GM23338 (cell line): Measurements from ENCODE around the gene SH3BP5. TPM values are rescaled to one million over a fixed set of nuclear protein-coding genes. Genes with fewer than 3 reads are reported as not detected.

Source experiments
- ATAC-seq: fragments of 200-7000 bp; cut with Tn5 transposase; 3 replicates; pipeline ENCODE4 v1.9.1; 2020
- DNase-seq: peaks from one replicate; pipeline ENCODE4 v3.0.0-alpha.2; 2015; ENCODE audit warnings: low spot score
- H2AFZ ChIP-seq: fragments of 200-600 bp; sonication (generic); 2 replicates; pipeline ENCODE4 v1.8.0; 2016; ENCODE audit warnings: antibody characterized with exemption, mild to moderate bottlenecking, moderate library complexity
- H3F3A ChIP-seq: fragments of 200-600 bp; sonication (generic); replicated peaks from 2 replicates; pipeline ENCODE4 v1.8.0; 2017; ENCODE audit warnings: antibody characterized with exemption, mixed run types, low read depth
- H3K27ac ChIP-seq: fragments of 200-600 bp; sonication (generic); 2 replicates; pipeline ENCODE4 v1.6.1; 2016; ENCODE audit warnings: low read depth
- H3K27me3 ChIP-seq: fragments of 200-600 bp; sonication (generic); 2 replicates; pipeline ENCODE4 v1.8.0; 2016; ENCODE audit warnings: mild to moderate bottlenecking, mixed run types, moderate library complexity; ENCODE audit not compliant: insufficient read depth
- H3K36me3 ChIP-seq: fragments of 200-600 bp; sonication (generic); 2 replicates; pipeline ENCODE4 v1.8.0; 2016; ENCODE audit warnings: mild to moderate bottlenecking; ENCODE audit not compliant: insufficient read depth
- H3K4me1 ChIP-seq: fragments of 200-600 bp; sonication (generic); 2 replicates; pipeline ENCODE4 v1.8.0; 2016; ENCODE audit warnings: mild to moderate bottlenecking, moderate library complexity; ENCODE audit not compliant: insufficient read depth
- H3K4me2 ChIP-seq: fragments of 200-600 bp; sonication (generic); 2 replicates; pipeline ENCODE4 v1.7.1; 2017; ENCODE audit warnings: mixed run types
- H3K4me3 ChIP-seq: fragments of 200-600 bp; sonication (generic); 2 replicates; pipeline ENCODE4 v1.6.1; 2016; ENCODE audit warnings: mixed run types
- H3K79me2 ChIP-seq: fragments of 200-600 bp; sonication (generic); replicated peaks from 2 replicates; pipeline ENCODE4 v1.8.0; 2017; ENCODE audit warnings: mild to moderate bottlenecking; ENCODE audit not compliant: insufficient read depth
- H3K9me2 ChIP-seq: fragments of 200-600 bp; sonication (generic); 2 replicates; pipeline ENCODE4 v1.8.0; 2017; ENCODE audit not compliant: insufficient read depth
- H4K20me1 ChIP-seq: fragments of 200-600 bp; sonication (generic); replicated peaks from 2 replicates; pipeline ENCODE4 v1.8.0; 2017; ENCODE audit warnings: mild to moderate bottlenecking; ENCODE audit not compliant: insufficient read depth
- H3K27ac Mint-ChIP-seq: 2 replicates; pipeline ENCODE4 v1.8.0; 2020; ENCODE audit warnings: inconsistent platforms, mild to moderate bottlenecking, moderate library complexity, mixed read lengths
- H3K27me3 Mint-ChIP-seq: 3 replicates; pipeline ENCODE4 v1.8.0; 2022; ENCODE audit warnings: low read depth, mild to moderate bottlenecking, moderate library complexity, mixed read lengths, inconsistent platforms; ENCODE audit not compliant: insufficient read depth, poor library complexity
- H3K36me3 Mint-ChIP-seq: 3 replicates; pipeline ENCODE4 v1.8.0; 2021; ENCODE audit warnings: low read depth, mild to moderate bottlenecking, inconsistent platforms, moderate library complexity, mixed read lengths
- H3K4me1 Mint-ChIP-seq: 3 replicates; pipeline ENCODE4 v1.8.0; 2020; ENCODE audit warnings: mild to moderate bottlenecking, inconsistent platforms, mixed read lengths
- H3K4me3 Mint-ChIP-seq: 3 replicates; pipeline ENCODE4 v1.8.0; 2021; ENCODE audit warnings: moderate library complexity, mild to moderate bottlenecking, inconsistent platforms, mixed read lengths
- H3K9me3 Mint-ChIP-seq: 3 replicates; pipeline ENCODE4 v1.8.0; 2020; ENCODE audit warnings: moderate library complexity, mild to moderate bottlenecking, inconsistent platforms, mixed read lengths
- CREB1 ChIP-seq: fragments of 250-450 bp; sonication (Bioruptor Pico); IDR thresholded peaks from 2 replicates; pipeline ENCODE4 v1.5.0; 2020; ENCODE audit warnings: low read depth, mild to moderate bottlenecking, moderate library complexity
- CTCF ChIP-seq, 2 experiments: fragments of 200-600 bp in 1 of 2; sonication (generic) in 1 of 2; conservative IDR thresholded peaks; 2 replicates each; pipeline versions ENCODE4 v1.5.1 to v1.6.1; 2016 to 2017; ENCODE audit warnings: antibody characterized with exemption in 2 of 2, low read depth in 2 of 2, mild to moderate bottlenecking in 2 of 2, moderate library complexity in 1 of 2
- ETS1 ChIP-seq: IDR thresholded peaks from 2 replicates; pipeline ENCODE4 v1.6.1; 2016; ENCODE audit warnings: antibody characterized with exemption
- EZH2 ChIP-seq: fragments of 200-600 bp; sonication (generic); IDR thresholded peaks from one replicate; pipeline ENCODE4 v1.8.0; 2017; ENCODE audit warnings: antibody characterized with exemption, mild to moderate bottlenecking, low read depth; ENCODE audit not compliant: unreplicated experiment
- EZH2phosphoT487 ChIP-seq: fragments of 200-600 bp; sonication (generic); IDR thresholded peaks from one replicate; pipeline ENCODE4 v1.8.1; 2018; ENCODE audit warnings: antibody characterized with exemption; ENCODE audit not compliant: unreplicated experiment
- POLR2AphosphoS5 ChIP-seq: IDR thresholded peaks from 2 replicates; pipeline ENCODE4 v1.6.1; 2016; ENCODE audit warnings: antibody characterized with exemption, low read depth
- REST ChIP-seq: IDR thresholded peaks from one replicate; pipeline ENCODE4 v1.6.1; 2018; ENCODE audit warnings: antibody characterized with exemption; ENCODE audit not compliant: unreplicated experiment
- ZNF114 ChIP-seq: fragments of 250-450 bp; sonication (Bioruptor Pico); IDR thresholded peaks from 2 replicates; pipeline ENCODE4 v1.5.0; 2020; ENCODE audit warnings: mild to moderate bottlenecking, moderate library complexity
- ZNF331 ChIP-seq: fragments of 250-450 bp; sonication (Bioruptor Pico); IDR thresholded peaks from 2 replicates; pipeline ENCODE4 v1.5.0; 2020; ENCODE audit warnings: low read depth, mild to moderate bottlenecking, moderate library complexity
- polyA plus RNA-seq: library from polyadenylated mRNA; unstranded; fragments of >200 nt; fragmentation: Nextera tagmentation; extraction: Ambion mirVana; gene quantifications from 2 replicates; pipeline ENCODE4 v1.2.1, GENCODE V29; 2016
- total RNA-seq: library from RNA; depleted of rRNA; stranded (reverse); fragments of >200 nt; shearing (Covaris generic); gene quantifications from 2 replicates; pipeline ENCODE4 v1.2.3, GENCODE V29; 2014

The SH3BP5 gene
- total and polyA plus RNA-seq, 2 experiments from 2014 or later: 5.8 to 9.1 TPM

- Histone ChIP-seq H3K9me2 (no peaks in the 10 kb centered on the region), H3K79me2 (0 out of 2 replicates have a peak, but pooled peaks cover 5% of the 10 kb centered on the region), H2AFZ (peak overlapping the region; percentile 100), H3K27ac (peak overlapping the region; percentile 72; the same call in 1 of the 2 replicates), H3K27me3 (peaks cover 31% of the 10 kb centered on the region), H3K4me1 (peaks cover 24% of the 10 kb centered on the region), H3K4me3 (peak overlapping the region; percentile 92), H4K20me1 (no peaks in the 10 kb centered on the region), H3K36me3 (no peaks in the 10 kb centered on the region), H3K4me2 (peak overlapping the region; percentile 92), H3F3A (peaks cover 9% of the 10 kb centered on the region)
- DNase-seq (no peak), ATAC-seq (no peak)
- no peaks in the 10 kb centered on the region for H3K36me3 Mint-ChIP-seq
- H3K27me3 Mint-ChIP-seq: peaks cover 15% of the 10 kb centered on the region
- H3K4me1 Mint-ChIP-seq: peaks cover 29% of the 10 kb centered on the region
- no peak overlapping the region for H3K27ac Mint-ChIP-seq
- no peak for TF ChIP-seq CTCF (conservative IDR thresholded peaks at IDR 0.05; ENCODE audit: low read depth in 2 of 2)
- no peak for TF ChIP-seq ZNF114 (CRISPR knock-in tag)
- TF ChIP-seq CREB1 (CRISPR knock-in tag): no peak
- TF ChIP-seq ETS1: no peak
- TF ChIP-seq ZNF331 (CRISPR knock-in tag): no peak
- TF ChIP-seq EZH2phosphoT487: no peak
- TF ChIP-seq POLR2AphosphoS5: no peak
- TF ChIP-seq REST: no peak
- no peak for TF ChIP-seq EZH2
- peak overlapping the region; percentile 89 for H3K4me3 Mint-ChIP-seq
- H3K9me3 Mint-ChIP-seq: no peaks in the 10 kb centered on the region; the same call in 2 of the 3 replicates
Measured at GRCh38 chr3:15333099-15333955, 941 bp upstream of the SH3BP5 start.
